Measurements from ENCODE around the gene PACSIN1.

- no peak for TF ChIP-seq CTCF (IDR thresholded peaks at IDR 0.05)
- TF ChIP-seq POLR2AphosphoS5 (IDR thresholded peaks at IDR 0.05) = no peak
- no peak for TF ChIP-seq POLR2A (IDR thresholded peaks at IDR 0.05)
Measured at GRCh38 chr6:34569361-34569973, 103.6 kb downstream of the PACSIN1 start.

All from breast epithelium (tissue), 3 donors.